RKO (cell line): Measurements from ENCODE around the gene SH3RF3.

Experiments
- DNase-seq: peaks from one replicate; pipeline ENCODE4 v3.0.0-alpha.2; 2016; ENCODE audit warnings: low spot score

The SH3RF3 gene

GRCh38 chr2:109437325-109438090 is 308.5 kb downstream of the SH3RF3 start:
- no peak for DNase-seq

- DNase-seq, result no peak
Measured at GRCh38 chr2:109438146-109438545, 309.1 kb downstream of the SH3RF3 start.

- DNase-seq, result peak; percentile 19
Measured at GRCh38 chr2:109438773-109439389, 309.9 kb downstream of the SH3RF3 start.

GRCh38 chr2:109439390-109439786 is 310.4 kb downstream of the SH3RF3 start:
- DNase-seq, result no peak

- DNase-seq, result no peak
Measured at GRCh38 chr2:109439986-109440385, 311.0 kb downstream of the SH3RF3 start.

- DNase-seq, result no peak
Measured at GRCh38 chr2:109440499-109441156, 311.6 kb downstream of the SH3RF3 start.

- no peak for DNase-seq
Measured at GRCh38 chr2:109442715-109443319, 313.8 kb downstream of the SH3RF3 start.

- DNase-seq, result no peak
Measured at GRCh38 chr2:109444916-109445315, 315.9 kb downstream of the SH3RF3 start.

- DNase-seq, result no peak
Measured at GRCh38 chr2:109446278-109447131, 317.5 kb downstream of the SH3RF3 start.

GRCh38 chr2:109447251-109447661 is 318.3 kb downstream of the SH3RF3 start:
- DNase-seq, result no peak

GRCh38 chr2:109447776-109448175 is 318.8 kb downstream of the SH3RF3 start:
- no peak for DNase-seq

- DNase-seq, result no peak
Measured at GRCh38 chr2:109448207-109448606, 319.2 kb downstream of the SH3RF3 start.

- DNase-seq, result peak; percentile 14
Measured at GRCh38 chr2:109448946-109449788, 320.2 kb downstream of the SH3RF3 start.

GRCh38 chr2:109450574-109451273 is 321.7 kb downstream of the SH3RF3 start:
- DNase-seq, result no peak

- DNase-seq, result no peak
Measured at GRCh38 chr2:109451671-109452070, 322.7 kb downstream of the SH3RF3 start.

- DNase-seq, result no peak
Measured at GRCh38 chr2:109452318-109453305, 323.6 kb downstream of the SH3RF3 start.

GRCh38 chr2:109453371-109453995 is 324.5 kb downstream of the SH3RF3 start:
- DNase-seq, result no peak

- no peak for DNase-seq
Measured at GRCh38 chr2:109454304-109454703, 325.3 kb downstream of the SH3RF3 start.
